Tongue (tissue), 2 donors: ENCODE results near the gene AMPD2. TPM values are rescaled to one million over a fixed set of nuclear protein-coding genes. Genes with fewer than 3 reads are reported as not detected.
A peak's percentile ranks its signal among the peaks of the same experiment; 100 is the strongest.

ENCODE experiments used
- DNase-seq: peaks from one replicate; pipeline ENCODE4 v3.0.0-alpha.2; 2015
- total RNA-seq: library from RNA; depleted of rRNA; stranded (reverse); fragments of >200 nt; gene quantifications from one replicate; pipeline ENCODE4 v1.2.3, GENCODE V29; 2014

AMPD2 gene
- 39.3 TPM for total RNA-seq

GRCh38 chr1:109619576-109620400 lies at the start of gene AMPD2, which contains the start of gene GNAT2:
TSS of gene AMPD2 (plus strand) at chr1:109619837. CDS start at chr1:109621176, 1,339 bp downstream.
TSS of gene GNAT2 (minus strand) at chr1:109619616. CDS start at chr1:109612870, 6,746 bp downstream.
- peak; percentile 82 for DNase-seq

GRCh38 chr1:109570414-109570813 lies 49.2 kb upstream of the AMPD2 start:
- peak; percentile 19 for DNase-seq

- DNase-seq = no peak
These were observed 45.9 kb upstream of the AMPD2 start for GRCh38 chr1:109573785-109574184.

GRCh38 chr1:109578947-109579443 lies 40.6 kb upstream of the AMPD2 start:
- no peak for DNase-seq

DNA sequence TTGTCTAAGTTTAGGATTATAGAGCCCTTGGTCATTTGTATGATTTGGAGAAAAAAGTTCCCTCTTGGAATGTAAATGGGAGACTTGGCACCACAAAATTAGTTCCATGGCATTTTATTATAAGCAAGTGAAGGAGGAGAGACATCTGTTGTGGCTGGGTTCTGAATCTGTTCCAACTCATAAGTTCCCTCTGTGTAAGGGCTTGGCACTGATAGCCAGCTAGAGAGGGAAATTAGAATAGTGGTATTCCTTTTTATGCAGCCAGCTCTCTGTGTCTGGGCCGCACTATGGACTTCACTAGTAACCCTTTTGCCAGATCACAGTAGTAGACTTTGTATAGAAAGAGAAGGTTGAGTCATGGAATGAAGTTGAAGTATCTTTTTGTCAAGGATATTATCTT lies 40.1 kb upstream of the AMPD2 start:
- DNase-seq = peak; percentile 89

GRCh38 chr1:109582021-109582420 lies 37.6 kb upstream of the AMPD2 start:
- DNase-seq = no peak

DNA sequence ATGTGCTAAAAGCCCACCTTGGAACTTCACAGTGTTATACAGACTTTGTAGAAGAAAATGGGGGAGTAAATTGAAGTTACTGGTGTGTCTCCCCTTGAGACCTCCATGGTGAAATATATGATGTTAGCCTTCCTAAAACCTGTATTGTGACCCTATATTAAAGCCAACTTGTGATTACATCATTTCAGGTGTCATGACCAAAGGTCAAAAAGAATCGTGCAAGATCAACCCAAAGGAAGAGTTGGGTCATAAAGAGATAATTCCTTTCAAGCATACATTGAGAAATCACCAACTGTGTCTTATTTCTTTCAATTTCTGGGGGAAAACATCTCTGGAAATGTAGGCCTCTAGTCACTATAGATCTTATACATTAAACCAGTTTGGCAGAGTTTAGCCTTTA lies 34.9 kb upstream of the AMPD2 start:
- no peak for DNase-seq

- DNase-seq = no peak
These were observed 33.6 kb upstream of the AMPD2 start for GRCh38 chr1:109586055-109586454.

GRCh38 chr1:109589177-109589576 lies 30.5 kb upstream of the AMPD2 start:
- DNase-seq = no peak

DNA sequence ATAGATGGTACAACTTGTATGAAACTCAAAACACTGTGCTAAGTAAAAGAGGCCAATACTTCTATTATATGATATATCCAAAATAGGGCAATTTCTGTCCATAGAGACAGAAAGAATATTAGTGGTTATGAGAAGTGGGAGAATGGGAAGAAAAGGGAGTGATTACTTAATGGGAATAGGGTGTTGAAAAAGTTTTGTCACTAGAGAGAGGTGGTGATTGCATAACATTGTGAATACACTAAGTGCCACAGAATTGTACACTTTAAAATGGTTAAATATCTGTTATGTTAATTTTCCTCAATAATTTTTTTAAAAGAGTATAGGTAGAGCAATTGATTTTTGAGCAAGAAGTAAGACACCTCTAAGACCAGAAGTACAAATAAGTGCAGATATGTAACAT lies 30.0 kb upstream of the AMPD2 start:
- no peak for DNase-seq

- DNase-seq = no peak
These were observed 26.7 kb upstream of the AMPD2 start for GRCh38 chr1:109592916-109593315.

DNA sequence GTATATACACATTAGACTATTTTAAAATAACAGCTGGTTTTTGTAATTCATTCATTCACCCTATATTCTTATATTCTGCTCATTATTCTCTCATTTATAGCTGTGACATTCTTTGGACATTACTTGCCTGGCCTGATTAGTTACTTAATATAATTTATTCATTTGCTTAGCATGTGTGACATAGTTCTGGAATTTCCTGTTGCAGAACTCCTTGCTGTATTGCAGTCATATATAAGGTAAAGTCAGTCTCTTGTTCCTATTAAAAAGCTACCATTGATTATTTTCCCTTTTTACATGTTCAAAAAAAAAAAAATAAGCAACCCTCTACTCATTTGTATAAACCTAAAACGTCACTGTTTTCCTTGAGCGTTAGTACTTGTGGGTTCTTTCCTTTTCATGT lies 24.1 kb upstream of the AMPD2 start:
- no peak for DNase-seq

DNA sequence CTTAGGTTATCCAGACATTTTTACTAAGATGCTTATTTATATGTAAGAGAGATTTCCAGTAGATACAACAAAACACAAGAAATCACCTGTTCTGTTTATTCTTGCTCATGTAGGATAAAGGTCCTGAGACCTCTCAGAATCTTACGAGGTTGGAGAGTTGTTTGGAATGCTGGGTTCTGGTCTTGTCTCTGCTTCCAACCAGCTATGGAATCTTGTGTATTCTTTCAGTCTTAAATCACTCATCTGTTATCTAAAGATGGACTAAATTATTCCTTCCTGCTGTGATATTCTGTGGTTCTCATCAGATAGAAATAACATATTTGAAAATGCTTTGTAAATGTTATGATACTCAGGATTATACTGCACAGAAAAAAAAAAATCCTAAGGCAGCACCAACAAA lies 21.5 kb upstream of the AMPD2 start:
- DNase-seq = no peak

DNA sequence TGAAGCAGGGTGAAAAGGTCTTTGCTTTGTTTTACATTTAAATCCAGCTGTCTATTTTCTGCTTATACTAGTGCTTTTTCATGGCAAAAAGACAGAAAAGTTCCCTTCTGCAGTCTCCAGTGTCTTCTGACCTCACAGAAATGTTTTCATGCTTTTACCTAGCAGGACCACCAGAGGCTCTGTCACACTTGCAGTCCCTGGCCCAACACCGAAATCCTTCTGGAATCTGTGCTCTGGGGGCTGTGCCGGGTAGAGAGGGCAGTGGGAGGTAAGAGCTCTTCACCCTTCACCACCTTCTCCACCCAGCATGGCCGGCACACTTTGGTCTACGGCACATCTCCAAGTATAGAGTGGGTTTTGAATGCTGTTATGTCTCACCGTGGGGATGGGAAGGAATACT lies 21.0 kb upstream of the AMPD2 start:
- peak; percentile 11 for DNase-seq

GRCh38 chr1:109603229-109603628 lies 16.4 kb upstream of the AMPD2 start:
- no peak for DNase-seq

DNA sequence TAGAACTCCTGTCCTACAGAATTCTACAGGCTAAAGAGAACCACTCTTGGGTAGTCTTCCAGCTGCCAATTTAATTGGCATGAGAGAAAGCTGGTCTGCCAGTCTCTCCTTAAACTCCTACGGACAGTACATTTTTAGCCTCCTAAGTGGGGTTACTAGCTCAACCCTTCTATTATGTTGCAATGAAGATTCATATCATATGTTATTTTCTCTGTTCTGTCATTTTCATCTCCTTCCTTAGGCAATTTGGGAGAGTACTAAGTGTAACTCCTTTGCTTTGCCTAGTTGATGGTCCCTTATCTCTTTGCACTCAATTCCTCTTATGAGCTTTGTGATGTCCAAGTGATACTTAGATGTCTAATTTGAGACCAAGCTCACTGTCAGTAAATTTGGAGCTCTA lies 14.3 kb upstream of the AMPD2 start:
- DNase-seq = no peak

DNA sequence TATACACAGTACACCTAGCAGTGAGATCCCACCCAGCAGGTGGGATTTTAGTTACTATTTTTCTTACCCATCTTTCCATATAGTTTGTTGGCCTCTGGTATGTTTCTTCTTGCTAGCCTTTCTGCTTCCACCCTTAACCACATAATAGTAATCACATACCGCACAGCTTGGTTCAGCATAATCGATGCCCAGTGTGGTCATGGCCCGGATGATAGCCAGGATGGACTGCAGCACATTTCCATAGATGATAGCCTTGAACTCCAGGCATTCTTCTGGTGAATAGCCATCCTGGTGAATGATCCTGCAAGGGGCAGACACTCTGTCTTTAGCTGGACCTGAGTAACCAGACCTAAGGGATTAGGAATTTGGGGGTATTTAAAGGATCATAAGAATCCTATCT lies 9.8 kb upstream of the AMPD2 start:
- DNase-seq = no peak

- no peak for DNase-seq
These were observed 8.9 kb upstream of the AMPD2 start for GRCh38 chr1:109610609-109611307.

DNA sequence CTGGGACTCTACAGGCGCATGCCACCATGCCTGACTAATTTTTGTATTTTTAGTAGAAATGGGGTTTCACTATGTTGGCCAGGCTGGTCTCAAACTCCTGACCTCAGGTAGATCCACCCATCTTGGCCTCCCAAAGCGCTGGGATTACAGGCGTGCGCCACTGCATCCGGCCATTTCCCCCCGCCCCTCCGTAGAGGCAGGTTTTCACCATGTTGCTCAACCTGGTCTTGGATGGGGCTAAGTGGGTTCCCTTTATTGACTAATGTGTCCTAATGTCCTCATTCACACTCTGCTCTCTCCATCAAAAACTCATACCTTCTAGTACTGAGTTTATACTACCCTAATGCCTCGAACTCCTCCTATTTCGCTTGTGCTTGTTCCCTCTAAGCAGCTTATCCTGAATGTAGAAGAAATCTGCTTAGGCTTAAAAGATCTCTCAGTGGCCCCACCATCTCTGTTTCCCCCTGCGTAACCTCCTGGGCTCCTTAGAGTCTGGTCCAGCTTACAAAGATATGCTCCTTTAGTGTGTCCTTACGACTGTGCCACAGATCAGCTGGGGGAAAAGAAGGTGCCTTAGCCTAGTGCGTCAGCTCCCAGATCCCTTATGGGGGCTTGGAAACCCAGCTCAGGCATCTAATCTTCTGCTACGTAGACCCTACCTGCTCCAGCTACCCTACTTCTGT lies 8.2 kb upstream of the AMPD2 start:
- no peak for DNase-seq

- no peak for DNase-seq
These were observed 6.1 kb upstream of the AMPD2 start for GRCh38 chr1:109613361-109614147.

GRCh38 chr1:109615879-109616278 lies 3.8 kb upstream of the AMPD2 start:
- DNase-seq = peak; percentile 14

DNA sequence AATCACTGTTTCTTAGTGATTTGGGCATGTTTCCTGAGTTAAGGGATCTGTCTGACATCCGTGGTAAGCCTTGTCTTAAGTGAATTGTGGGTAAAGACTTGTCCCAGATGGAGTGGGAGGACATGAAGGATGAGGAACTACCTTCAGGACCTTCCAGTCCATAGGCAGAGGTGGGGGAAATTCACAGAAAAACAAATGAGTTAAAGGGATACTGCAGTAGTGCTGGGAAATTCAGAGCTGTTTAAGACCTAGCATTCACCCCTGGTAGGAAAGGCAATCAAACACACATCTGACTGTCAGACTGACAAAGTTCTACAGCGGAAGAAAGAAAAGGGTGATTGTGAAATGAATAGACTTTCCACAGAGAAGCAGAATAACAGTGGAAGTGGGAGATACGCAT lies 3.2 kb upstream of the AMPD2 start:
- DNase-seq = no peak
